GM21528 (cell line): Measurements from ENCODE around the gene CCDC9.

Experiments
- ATAC-seq: cut with Tn5 transposase; IDR thresholded peaks from one replicate; pipeline ENCODE4 v1.9.1; 2021; ENCODE audit warnings: mild to moderate bottlenecking, moderate library complexity; ENCODE audit not compliant: unreplicated experiment, low FRiP score

CCDC9 gene

GRCh38 chr19:47255879-47256692 is at the start of gene CCDC9:
Gene CCDC9, plus strand, starts transcription at chr19:47256525. Its CDS starts 1,876 bp downstream, at chr19:47258401.
- ATAC-seq: peak; percentile 39

- no peak for ATAC-seq
Measured at GRCh38 chr19:47209319-47210179, 46.8 kb upstream of the CCDC9 start.

- ATAC-seq: no peak
Measured at GRCh38 chr19:47210180-47210490, 46.2 kb upstream of the CCDC9 start.

- no peak for ATAC-seq
Measured at GRCh38 chr19:47210689-47211316, 45.5 kb upstream of the CCDC9 start.

- no peak for ATAC-seq
Measured at GRCh38 chr19:47215581-47215980, 40.7 kb upstream of the CCDC9 start.

GRCh38 chr19:47221080-47221841 is 35.1 kb upstream of the CCDC9 start:
- no peak for ATAC-seq

GRCh38 chr19:47221890-47222289 is 34.4 kb upstream of the CCDC9 start:
- no peak for ATAC-seq

GRCh38 chr19:47225746-47226425 is 30.4 kb upstream of the CCDC9 start:
- peak; percentile 37 for ATAC-seq

- peak; percentile 12 for ATAC-seq
Measured at GRCh38 chr19:47226426-47227351, 29.6 kb upstream of the CCDC9 start.

GRCh38 chr19:47227352-47228167 is 28.8 kb upstream of the CCDC9 start:
- no peak for ATAC-seq

- ATAC-seq: no peak
Measured at GRCh38 chr19:47228168-47228936, 28.0 kb upstream of the CCDC9 start.

GRCh38 chr19:47228937-47229675 is 27.2 kb upstream of the CCDC9 start:
- no peak for ATAC-seq

- ATAC-seq: no peak
Measured at GRCh38 chr19:47229676-47230053, 26.7 kb upstream of the CCDC9 start.

GRCh38 chr19:47230054-47230920 is 26.0 kb upstream of the CCDC9 start:
- ATAC-seq: peak; percentile 22

- ATAC-seq: peak; percentile 4
Measured at GRCh38 chr19:47230921-47231214, 25.5 kb upstream of the CCDC9 start, which contains the start of gene BBC3. Gene BBC3, minus strand, starts transcription at chr19:47231199. Its CDS starts 2,768 bp downstream, at chr19:47228431.
